Activated naive CD8-positive, alpha-beta T cell treated with anti-CD3 and anti-CD28 coated beads, Interleukin-2, amount 50 U/mL, for 16 hours (primary cell): ENCODE measurements around the gene PPP6R2.

ENCODE experiments used
- DNase-seq: peaks from one replicate; pipeline ENCODE4 v3.0.0-alpha.2; 2020; ENCODE audit warnings: low read depth, low spot score

PPP6R2 gene, protein sequence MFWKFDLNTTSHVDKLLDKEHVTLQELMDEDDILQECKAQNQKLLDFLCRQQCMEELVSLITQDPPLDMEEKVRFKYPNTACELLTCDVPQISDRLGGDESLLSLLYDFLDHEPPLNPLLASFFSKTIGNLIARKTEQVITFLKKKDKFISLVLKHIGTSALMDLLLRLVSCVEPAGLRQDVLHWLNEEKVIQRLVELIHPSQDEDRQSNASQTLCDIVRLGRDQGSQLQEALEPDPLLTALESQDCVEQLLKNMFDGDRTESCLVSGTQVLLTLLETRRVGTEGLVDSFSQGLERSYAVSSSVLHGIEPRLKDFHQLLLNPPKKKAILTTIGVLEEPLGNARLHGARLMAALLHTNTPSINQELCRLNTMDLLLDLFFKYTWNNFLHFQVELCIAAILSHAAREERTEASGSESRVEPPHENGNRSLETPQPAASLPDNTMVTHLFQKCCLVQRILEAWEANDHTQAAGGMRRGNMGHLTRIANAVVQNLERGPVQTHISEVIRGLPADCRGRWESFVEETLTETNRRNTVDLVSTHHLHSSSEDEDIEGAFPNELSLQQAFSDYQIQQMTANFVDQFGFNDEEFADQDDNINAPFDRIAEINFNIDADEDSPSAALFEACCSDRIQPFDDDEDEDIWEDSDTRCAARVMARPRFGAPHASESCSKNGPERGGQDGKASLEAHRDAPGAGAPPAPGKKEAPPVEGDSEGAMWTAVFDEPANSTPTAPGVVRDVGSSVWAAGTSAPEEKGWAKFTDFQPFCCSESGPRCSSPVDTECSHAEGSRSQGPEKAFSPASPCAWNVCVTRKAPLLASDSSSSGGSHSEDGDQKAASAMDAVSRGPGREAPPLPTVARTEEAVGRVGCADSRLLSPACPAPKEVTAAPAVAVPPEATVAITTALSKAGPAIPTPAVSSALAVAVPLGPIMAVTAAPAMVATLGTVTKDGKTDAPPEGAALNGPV

DNA sequence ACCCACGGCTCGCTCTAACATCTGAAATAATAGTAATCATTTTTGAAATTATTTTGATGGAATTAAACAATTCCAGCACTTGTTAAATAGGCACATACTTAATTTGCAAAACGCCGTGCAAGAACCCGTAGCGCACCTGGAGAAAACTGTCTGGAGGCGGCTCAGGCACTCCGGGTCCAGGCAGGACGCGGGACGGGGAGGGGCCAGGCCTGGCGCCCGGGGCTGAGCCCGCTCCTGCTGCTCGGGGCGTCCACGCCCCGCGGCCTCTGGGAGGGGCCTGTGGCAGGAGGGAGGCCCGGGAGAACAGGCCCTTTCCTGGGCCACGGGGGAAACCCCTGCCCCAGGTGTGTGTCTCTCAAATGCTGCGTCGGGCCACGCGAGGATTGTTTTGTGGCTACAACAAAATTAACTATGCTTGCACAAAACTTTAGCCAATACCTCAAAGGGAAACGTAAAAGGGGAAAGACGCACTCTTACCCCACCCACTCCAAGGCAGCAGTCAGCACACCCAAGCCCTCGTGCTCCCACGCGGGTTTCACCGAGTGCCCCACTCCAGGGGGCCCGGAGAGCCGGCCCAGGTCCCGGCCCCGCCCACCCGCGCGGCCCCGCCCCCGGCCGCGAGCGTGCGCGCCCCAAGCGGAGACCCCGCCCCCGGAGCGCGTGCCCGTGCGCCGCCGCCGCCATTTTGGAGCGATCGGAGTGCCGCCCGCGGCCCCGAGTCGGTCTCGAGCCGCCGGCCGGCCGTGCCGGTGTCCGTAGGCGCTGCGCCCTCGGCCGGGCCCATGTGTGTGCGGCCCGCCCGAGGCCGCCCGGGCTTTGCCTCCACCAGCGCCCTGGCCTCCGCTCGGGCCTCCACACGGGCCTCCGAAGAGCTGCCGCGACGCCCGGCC is at the start of gene PPP6R2:
PPP6R2 (plus strand) TSS at position 677 of the 890 bp plus-strand sequence. CDS start 50,582 bp downstream, outside the sequence.
- peak; percentile 74 for DNase-seq

DNA sequence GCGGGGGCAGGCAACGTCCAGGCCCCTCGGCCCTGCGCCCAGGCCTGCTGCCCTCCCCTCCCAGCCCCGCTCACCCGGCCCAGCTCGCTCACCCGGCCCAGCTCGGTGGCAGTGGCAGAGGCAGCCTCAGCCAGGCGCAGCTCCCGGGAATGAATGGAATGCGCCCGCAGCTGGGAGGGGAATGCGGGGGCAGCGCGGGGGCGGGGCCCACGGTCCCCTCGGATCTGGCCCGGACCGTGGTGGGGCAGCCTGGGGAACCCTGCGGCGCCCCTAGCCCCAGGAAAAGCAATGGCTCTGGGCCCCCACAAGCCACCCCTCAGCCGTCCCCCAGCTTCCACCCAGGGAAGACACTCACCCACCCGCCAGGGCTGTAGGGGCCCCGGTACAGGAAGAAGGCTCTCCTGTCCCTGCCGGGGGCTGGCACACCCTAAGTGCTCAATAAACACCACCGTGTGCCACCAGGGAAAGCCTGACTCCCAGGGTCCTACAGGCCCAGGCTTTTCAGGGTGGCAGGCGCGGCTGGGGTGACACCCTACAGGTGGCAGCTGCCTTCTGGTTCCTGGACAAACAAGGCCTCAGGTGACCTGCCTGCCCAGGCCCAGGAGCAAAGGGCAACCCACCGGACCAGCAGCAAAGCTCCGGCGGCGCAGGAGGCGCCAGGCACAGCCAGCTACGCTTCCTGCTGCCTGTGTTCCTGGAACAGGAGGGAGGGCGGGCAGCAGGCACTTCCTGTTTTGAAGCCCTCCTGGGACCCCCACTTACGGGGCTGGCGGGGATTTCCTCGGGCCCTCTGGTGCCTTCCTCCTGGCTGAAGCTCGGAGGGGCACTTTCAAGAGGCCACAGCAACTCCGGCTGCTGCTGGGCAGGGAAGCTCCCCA is 49.4 kb upstream of the PPP6R2 start:
- no peak for DNase-seq

DNA sequence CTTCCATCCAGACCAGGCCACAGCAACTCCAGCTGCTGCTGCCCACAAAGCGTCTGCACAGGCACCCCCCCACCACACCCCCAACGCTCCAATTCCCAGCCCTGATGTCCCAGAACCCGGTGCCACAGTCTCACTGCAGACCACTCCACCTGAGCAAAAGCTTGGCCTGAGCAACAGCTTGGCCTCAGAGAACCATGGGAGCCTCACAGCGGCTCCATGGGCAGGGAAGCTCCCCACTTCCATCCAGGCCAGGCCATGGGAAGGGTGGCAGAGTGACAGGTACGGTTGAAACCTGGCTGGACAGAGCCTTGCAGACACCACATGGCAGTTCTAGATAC is 48.8 kb upstream of the PPP6R2 start:
- no peak for DNase-seq

DNA sequence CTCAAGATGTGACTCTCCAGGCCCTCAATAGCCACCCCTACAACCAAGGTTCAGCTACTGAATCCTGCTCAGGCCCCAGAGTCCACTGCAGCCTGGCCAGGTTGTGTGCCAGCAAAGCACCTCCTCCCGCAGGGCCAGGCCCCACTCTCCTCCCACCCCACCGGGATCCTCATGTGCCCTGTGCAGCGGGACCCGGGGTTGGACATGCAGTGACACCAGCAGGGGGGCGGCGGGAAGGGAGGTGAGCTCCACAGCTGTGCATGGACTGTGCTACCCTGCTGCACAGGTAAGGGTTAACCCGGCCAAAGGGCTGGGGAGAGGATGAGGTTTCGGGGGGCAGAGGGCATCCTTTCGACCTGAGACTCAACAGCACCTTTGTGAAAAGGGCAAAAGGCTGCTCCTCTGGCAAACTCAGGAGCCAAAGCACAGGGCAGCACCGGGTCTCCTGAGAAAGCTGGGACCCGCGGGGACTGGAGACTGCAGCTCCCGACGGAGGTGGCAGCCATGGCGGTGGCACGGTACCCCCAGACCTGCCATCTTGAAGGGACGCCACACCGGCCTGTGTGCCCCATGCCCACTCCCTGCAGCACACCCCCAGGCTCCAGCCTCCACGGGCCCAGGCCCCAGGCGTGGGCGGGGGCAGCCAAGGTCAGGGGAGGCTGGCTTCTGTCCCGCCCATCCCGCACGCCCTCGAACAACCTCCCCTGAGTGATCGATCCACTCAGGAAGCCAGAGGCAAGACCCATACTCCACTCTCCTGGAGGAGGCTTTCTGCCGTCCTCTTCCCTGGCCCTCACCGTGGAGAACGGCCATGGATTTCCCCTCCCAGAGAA is 46.3 kb upstream of the PPP6R2 start:
- no peak for DNase-seq

DNA sequence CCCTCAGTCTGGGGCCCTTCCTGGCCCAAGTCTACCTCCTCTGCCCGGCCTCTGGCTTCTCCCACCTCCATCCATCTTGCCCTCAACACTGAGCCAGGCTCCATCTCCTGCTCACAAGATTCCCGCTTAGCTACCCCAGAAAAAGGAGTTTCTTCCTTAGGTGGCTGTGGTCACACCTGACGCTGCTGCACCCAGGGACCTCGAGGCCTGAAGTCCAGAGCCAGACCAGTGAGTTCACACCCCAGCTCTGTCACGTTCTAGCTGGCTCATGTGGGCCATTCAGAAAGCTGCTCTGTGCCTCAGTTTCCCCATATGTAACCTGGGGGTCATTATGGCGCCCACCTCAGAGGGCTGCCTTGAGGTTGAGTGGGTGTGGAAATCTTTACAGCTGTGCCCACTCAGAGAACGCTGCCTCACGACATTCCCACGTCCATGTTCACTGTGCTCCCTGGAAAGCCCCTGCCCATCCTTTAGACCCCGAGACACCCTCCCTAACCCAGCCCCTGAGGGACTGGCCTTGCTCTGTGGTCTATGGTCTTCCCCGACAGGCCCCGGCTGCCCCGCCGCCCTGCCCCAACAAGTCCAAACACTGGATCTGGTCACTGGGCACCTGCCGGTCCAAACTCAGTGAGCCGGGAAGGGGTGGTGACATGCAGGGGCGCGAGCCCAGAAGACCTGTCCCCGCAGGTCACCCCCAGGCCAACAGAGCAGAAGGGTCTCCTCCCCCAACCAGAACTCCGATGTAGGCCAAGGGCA is 45.4 kb upstream of the PPP6R2 start:
- no peak for DNase-seq

DNA sequence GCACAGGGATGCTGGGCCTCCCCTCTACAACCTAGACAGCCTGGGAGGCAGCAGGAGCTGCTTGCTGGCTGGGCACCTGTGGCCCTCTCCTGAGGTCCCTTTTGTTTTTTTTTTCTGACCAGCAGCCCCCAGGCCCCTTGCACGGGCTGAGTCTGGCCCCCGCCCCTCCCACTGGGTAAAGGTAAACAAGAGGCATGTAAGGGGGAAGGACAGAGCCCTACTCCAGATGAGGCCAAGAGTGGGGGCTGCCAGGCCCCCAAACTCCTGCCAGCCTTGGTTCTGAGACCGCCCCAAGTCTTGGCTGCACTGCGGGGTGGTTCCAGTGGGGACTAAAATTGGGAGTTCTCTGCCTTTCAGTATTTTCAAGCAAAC is 44.9 kb upstream of the PPP6R2 start:
- no peak for DNase-seq

DNA sequence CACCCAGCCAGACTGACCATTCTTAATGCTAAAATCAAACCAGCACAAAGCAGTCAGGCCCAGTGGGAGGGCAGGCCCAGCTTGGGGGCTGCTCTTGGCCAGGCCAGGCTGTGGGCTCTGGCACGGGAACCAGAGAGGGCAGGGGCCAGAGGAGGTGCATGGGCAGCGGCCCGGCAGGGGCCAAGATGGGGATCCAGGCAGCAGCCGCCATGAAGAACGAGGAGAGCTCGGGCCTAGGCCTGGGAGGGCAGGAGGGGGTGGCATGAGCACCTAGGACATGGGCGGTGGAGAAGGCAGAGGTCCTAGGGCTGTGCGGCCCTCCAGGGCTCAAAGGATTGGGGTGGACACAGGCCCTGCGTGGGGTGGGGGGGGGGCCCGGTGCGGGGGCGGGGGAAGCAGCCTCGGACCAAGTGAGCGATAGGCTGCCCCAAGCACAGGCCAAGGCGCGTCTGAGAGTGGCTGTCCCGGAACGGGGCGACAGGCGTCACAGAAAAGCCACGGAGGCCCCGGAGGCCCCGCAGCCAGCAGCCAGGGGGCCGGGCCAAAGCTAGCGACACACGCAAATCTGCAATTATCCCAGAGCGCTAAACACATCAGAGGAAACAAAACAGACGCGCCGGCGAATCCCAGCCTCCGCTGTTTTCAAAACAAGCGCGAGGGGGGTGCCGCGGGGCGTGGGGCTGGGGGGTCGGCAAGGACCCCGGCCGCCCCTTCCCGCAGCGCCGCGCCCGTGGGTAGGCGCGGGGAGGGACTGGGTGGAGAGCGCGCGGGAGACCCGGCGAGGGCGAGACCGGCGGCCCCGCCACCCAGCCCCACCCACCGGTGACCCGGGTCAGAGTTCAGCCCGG is 44.0 kb upstream of the PPP6R2 start:
- no peak for DNase-seq

DNA sequence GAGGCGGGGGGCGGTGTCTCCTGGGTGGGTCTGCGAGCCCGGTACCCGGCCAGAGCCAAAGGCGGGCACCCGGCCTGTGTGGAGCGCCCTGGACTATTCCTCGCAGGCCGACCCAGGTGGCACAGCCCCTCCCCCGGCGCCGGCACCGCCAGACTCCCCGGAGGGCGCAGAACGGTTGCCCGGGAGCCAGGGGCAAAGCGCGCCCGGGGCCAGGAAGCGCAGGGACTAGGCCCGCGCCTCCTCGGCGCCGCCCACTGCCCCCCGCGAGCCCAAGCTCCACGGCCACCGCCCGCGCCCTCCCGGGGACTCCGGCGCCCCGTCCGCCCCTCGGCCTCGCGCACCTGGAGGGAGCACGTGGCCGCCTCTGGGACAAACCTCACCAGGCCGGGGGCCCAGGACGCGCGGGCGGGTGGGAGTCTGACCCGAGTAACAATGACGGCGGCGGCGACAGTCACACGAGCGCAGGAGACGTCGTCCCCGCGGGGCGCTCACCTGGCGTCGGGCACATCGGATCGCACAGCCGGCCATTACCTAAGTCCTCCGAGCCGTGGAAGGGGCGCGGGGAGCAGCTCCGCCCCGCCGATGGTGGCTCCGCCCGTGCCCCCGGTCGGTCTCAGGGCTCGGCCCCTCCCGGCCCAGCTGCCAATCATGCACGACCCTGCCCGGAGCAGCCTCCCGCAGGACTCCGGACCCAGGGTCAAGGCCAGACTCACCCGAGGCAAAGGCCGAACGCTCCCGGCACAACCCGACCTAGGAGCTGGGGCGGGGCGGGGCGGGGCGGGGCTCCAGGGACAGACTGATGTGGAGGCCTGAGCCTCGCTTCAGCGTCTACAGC is 43.1 kb upstream of the PPP6R2 start:
- DNase-seq: no peak

DNA sequence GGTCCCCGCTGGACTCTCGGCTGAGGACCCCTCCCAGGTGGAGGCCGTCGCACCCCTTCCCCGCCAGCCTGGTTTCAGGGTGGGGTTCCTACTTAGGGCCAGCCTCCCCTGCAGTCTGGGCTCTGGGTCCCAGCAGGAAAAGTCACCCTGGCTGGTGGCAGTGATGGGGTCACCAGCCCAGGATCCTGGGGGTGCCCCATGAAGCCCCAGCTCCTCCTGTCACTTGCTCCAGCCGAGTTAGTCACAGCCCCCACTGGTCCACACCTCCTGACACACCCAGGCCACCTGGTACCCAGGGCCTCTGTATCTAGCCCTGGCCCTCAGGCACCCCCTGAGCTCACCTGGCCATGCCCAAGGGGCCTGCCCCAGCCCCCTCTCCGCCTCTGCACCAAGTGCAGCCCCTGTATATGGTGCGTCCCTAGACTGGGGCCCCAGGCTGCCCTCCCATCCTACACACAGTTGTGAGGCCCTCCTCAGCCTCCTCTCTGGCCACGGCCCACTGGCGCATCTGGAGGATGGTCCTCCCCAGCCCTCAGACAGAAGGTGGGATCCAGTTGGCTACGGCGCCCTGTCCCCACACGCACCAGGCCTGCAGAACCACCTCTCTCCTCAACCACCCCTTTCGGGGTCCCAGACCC is 42.4 kb upstream of the PPP6R2 start:
- no peak for DNase-seq

DNA sequence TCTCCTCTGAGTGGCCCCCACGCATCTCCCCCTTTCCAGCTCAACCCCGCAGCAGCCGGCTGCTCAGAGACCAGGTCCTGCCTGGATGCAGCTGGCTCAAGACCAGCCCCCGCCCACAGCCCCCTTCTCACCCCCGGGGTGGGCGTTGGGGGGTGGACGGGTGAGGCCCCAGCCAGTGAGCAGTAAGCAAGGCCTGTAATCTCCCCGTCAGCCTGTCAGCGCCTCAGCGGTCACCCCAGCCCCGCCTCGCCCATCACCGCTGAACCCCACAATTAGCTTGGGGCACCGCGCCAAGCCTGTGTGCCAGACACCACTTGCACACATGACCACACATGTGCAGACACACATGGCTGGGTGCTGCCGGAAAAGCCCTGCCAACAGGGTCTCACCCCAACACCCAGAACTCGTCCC is 41.5 kb upstream of the PPP6R2 start:
- DNase-seq: no peak

DNA sequence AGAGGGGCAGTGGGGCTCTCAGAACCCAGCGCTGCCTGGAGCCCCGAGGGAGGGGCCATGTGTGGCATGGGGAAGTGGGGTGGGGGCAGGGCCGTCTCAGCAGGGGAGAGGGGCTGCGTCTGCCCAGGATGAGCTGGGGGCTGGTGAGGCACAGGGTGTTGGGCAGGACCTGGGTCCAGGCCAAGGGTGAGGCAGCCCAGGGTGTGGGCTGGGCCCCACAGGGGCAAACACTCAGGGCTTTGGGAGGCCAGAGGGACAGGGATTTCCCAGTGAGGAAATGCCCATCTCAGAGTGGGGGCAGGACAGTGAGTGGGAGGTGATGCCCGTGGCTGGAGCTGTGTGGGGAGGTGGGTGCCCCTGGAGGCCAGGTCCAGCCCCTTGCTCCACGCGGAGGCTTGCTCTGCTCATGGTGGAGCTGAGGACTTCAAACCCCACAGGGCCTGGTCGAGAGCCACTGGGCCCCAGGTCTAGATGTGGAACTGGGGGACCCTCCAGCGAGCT is 41.0 kb upstream of the PPP6R2 start:
- DNase-seq: no peak

DNA sequence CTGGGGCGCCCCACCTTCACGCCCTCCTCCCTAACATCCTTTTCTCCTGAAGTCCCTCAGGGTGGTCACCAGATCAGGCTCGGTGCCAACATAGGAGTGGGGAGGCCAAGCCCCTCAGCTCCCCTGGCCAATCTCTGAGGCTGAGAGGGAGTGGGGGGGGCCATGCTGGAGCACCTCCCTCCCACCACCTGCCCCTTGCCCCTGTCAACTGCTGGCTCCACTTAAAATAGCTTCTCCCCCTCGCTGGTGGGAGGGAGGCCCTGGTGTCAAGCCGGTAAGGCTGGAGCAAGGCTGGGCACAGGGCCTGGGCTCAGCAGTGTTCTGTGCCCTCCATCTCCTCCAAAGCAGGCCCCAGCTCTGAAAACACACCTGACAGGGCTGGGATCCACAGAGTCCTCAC is 40.6 kb upstream of the PPP6R2 start:
- DNase-seq: no peak

DNA sequence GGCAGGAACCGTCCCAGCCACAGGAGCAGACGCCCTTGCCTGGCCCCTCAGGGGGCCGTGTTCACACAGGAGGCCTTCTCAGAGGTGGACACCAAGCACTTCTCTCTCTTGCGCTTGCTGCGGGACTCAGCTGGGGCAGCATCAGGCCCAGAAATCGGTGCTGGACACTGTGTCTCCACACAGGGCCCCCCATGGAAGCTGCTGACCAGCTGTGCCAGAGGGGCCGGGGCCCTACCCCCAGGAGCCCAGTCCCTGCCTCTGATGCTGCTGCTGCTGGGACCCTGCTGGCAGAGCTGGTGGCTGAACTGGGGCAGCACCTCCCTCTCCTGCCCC is 39.6 kb upstream of the PPP6R2 start:
- DNase-seq: no peak

DNA sequence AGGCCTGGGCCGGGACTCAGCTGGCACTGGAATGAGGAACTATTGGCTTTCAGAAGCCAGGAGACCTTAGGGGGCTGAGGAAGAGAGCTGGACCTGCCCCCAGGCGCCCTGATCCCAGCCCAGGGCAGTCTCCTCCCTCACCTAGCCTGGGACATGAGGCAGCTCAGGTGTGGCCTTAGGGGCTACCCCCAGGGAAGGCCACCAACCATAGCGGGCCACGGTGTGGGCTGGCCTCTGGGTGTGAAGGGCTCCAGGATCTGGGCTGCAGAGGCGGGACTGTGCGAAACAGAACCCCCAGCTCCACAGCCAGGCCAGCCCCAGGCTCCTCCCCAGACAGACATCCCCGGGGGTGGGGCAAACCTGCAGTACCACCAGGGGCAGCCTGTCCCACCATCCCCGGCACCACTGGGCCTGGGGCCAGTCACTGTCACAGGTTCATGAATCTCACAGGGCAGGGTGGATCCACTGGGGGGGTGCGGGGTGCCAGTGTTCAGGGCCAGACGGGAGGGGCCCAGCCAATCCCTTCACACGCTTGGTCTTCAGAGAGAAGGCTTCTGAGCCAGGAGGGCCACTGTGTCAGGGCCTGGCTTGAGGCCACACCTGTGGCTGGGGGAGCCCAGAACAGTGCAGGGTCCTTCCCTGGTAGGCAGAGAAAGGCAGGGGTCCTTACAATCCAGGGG is 39.1 kb upstream of the PPP6R2 start:
- no peak for DNase-seq

DNA sequence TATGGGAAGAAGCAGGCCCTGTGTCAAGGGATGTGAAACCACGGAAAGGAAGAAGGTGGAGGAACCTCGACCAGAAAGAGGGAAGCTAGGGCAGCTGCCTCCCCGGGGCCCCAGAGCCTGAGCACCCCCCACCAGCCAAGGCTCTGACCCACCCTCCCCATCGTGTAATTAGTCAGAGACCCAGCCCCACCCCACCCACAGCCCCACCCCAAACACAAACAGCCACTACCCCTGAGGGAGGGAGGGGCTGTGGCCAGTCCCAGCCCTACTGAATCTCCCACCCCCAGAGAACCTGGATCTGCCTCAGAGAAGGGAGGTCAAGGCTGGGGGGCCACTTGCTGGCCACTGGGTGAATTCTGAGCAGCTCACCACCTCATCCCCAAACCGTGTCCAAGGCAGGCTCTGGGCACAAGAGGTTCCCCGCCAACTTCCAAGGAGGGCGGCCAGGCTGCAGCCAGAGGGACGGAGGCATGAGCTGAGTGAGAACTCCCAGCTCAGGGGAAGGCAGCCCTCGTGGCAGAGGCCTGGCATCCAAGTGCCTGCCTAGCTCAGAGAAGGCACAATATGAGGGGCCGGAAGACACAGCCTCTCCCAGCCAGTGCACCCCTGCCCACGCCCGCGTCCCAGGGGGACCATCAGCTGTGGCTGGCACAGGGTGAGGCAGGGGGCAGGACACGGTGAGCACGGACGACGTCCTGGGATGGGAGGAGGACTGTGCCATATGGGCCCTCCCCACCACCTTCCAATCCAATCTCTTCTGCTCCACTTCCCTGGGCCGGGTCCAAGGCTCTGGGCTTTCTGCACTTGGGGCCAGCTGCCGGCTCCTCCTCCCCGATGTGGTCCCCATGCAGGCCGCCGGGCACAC is 38.4 kb upstream of the PPP6R2 start:
- DNase-seq: no peak
